Loucy (cell line): Measurements from ENCODE around the gene SORBS1.

Experiments used
- H2AFZ ChIP-seq: fragments of 200-600 bp; sonication (generic); 2 replicates; pipeline ENCODE4 v1.6.0; 2016; ENCODE audit warnings: antibody characterized with exemption, mild to moderate bottlenecking, low read length, moderate library complexity
- H3F3A ChIP-seq: fragments of 200-600 bp; 2 replicates; pipeline ENCODE4 v1.6.0; 2016; ENCODE audit warnings: antibody characterized with exemption, low read depth, mild to moderate bottlenecking
- H3K27me3 ChIP-seq: fragments of 200-600 bp; sonication (generic); 2 replicates; pipeline ENCODE4 v1.6.1; 2014; ENCODE audit warnings: low read length, mild to moderate bottlenecking; ENCODE audit not compliant: insufficient read depth, poor library complexity, severe bottlenecking
- H3K36me3 ChIP-seq: fragments of 200-600 bp; sonication (generic); 2 replicates; pipeline ENCODE4 v1.6.1; 2016; ENCODE audit warnings: low read length; ENCODE audit not compliant: insufficient read depth
- H3K4me1 ChIP-seq: fragments of 200-600 bp; sonication (generic); 2 replicates; pipeline ENCODE4 v1.5.1; 2014; ENCODE audit warnings: low read length, mild to moderate bottlenecking; ENCODE audit not compliant: insufficient read depth, poor library complexity, severe bottlenecking
- H3K4me2 ChIP-seq: fragments of 200-600 bp; sonication (generic); 2 replicates; pipeline ENCODE4 v1.6.0; 2014; ENCODE audit warnings: antibody characterized with exemption, low read length, low read depth, mild to moderate bottlenecking; ENCODE audit not compliant: poor library complexity, severe bottlenecking
- H3K4me3 ChIP-seq: fragments of 200-600 bp; sonication (generic); 2 replicates; pipeline ENCODE4 v1.5.1; 2014; ENCODE audit warnings: low read length, mild to moderate bottlenecking, mixed read lengths; ENCODE audit not compliant: poor library complexity, severe bottlenecking
- H3K79me2 ChIP-seq: fragments of 200-600 bp; sonication (generic); 2 replicates; pipeline ENCODE4 v1.6.1; 2014; ENCODE audit warnings: low read length; ENCODE audit not compliant: insufficient read depth
- H3K9ac ChIP-seq: fragments of 200-600 bp; sonication (generic); 2 replicates; pipeline ENCODE4 v1.6.0; 2014; ENCODE audit warnings: mild to moderate bottlenecking, low read depth, low read length, moderate library complexity; ENCODE audit not compliant: poor library complexity, severe bottlenecking
- H3K9me2 ChIP-seq: fragments of 200-600 bp; sonication (generic); replicated peaks from 2 replicates; pipeline ENCODE4 v1.6.1; 2016; ENCODE audit warnings: low read depth, low read length, mixed read lengths
- H3K9me3 ChIP-seq: fragments of 200-600 bp; sonication (generic); 2 replicates; pipeline ENCODE4 v1.6.1; 2014; ENCODE audit warnings: mild to moderate bottlenecking, antibody characterized with exemption, low read length, low read depth; ENCODE audit not compliant: insufficient read depth
- H4K20me1 ChIP-seq: fragments of 200-600 bp; sonication (generic); 2 replicates; pipeline ENCODE4 v1.6.0; 2014; ENCODE audit warnings: antibody characterized with exemption, low read length, mild to moderate bottlenecking; ENCODE audit not compliant: insufficient read depth, poor library complexity, severe bottlenecking
- CTCF ChIP-seq: fragments of 200-600 bp; sonication (generic); conservative IDR thresholded peaks from 2 replicates; pipeline ENCODE4 v1.5.1; 2014; ENCODE audit warnings: mild to moderate bottlenecking, antibody characterized with exemption, low read length
- EZH2phosphoT487 ChIP-seq: fragments of 200-600 bp; IDR thresholded peaks from 2 replicates; pipeline ENCODE4 v1.6.1; 2018; ENCODE audit warnings: antibody characterized with exemption, mild to moderate bottlenecking, moderate library complexity, borderline replicate concordance

Gene SORBS1

DNA sequence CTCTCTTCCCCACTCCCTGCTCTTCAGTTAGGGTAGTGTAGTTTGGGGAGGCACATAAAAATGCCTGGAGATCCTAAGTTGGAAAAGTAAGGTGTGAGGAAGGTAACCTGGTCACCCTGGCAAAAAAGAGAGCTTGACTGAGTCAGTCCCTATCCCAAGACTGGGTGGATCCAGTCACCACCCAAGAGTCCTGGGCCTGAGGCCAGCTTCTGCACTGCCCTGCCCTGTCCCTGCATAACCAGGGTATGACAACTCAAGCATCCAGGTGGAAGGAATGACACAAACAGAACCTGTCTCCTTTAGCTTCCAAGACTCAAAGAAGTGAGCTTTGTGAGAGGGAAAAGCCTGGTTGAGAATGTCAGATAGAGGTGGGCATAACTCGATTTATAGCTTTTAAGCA, 26.9 kb upstream of the SORBS1 start:
- H4K20me1 ChIP-seq: no peaks in the 10 kb centered on the region

DNA sequence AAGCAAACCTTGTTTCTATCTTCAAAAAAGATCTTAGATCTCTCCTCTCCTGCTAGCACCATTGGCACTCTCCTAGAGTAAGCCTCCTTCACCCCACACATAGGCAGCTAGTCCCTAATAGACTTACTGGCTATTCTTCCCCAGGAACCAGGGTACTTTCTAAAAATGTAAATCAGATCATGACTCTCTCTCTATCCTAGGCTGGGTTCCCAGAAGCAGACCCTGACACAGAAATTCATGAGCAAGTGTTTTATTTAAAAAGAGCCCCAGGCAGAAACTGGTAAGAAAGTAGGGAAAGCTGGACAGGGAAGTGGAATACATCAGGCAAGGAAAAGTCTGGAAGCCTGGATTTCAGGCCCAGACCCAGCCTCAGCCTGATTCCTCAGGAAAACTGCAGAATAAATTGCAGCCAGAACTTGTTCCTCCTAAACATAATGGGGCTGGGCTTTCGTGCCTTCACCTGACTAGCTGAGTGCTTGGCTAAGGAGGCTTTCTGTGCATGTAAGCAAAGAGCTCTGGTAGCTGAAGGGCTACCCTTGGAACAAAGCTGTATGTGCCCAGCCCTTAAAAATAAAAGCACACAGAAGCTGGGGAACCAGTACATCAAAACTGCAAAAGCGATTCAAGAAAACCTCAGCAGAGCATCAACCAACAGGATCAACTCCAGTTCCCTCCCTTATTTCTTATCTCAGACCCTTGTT, 18.8 kb upstream of the SORBS1 start:
- Histone ChIP-seq H3K36me3 (no peaks in the 10 kb centered on the region), H3F3A (no peaks in the 10 kb centered on the region), H2AFZ (no peak overlapping the region), H3K27me3 (no peaks in the 10 kb centered on the region), H3K9me2 (no peaks in the 10 kb centered on the region), H3K9ac (no peak overlapping the region), H3K4me3 (no peak overlapping the region), H3K9me3 (no peaks in the 10 kb centered on the region), H3K79me2 (no peaks in the 10 kb centered on the region), H4K20me1 (no peaks in the 10 kb centered on the region), H3K4me1 (no peaks in the 10 kb centered on the region), H3K4me2 (no peak overlapping the region)
- TF ChIP-seq CTCF: no peak
- TF ChIP-seq EZH2phosphoT487: no peak

More for the DNA sequence above, 26.9 kb upstream of the SORBS1 start:
- Histone ChIP-seq H3K9me2 (no peaks in the 10 kb centered on the region), H2AFZ (no peak overlapping the region), H3K9ac (no peak overlapping the region), H3K4me3 (no peak overlapping the region), H3K4me1 (no peaks in the 10 kb centered on the region), H3K79me2 (no peaks in the 10 kb centered on the region), H3K36me3 (no peaks in the 10 kb centered on the region), H3K9me3 (no peaks in the 10 kb centered on the region), H3K27me3 (no peaks in the 10 kb centered on the region), H3K4me2 (no peak overlapping the region), H3F3A (no peaks in the 10 kb centered on the region)
- TF ChIP-seq CTCF: no peak
- no peak for TF ChIP-seq EZH2phosphoT487

DNA sequence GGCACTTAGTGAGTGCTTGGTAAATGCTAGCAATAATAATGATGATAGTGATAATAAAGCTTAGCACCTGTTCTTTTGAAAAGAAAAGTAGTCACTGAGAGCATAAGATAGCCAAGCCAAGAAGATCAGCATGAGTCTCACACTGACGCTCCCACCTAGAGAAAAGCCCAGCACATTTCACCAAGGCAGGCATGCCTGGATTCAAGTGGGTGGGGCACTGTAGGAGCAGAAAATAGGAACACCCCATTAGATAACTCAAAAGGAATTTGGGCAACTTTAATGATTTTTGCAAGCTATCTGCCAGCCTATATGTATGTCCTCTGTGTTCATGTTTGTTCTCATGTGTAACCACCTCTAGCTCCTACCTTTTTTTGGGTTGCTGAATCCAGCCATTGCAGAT, 18.1 kb upstream of the SORBS1 start:
- H3K9me2 ChIP-seq: no peaks in the 10 kb centered on the region
- no peak overlapping the region for H3K9ac ChIP-seq
- no peaks in the 10 kb centered on the region for H3K79me2 ChIP-seq
- TF ChIP-seq CTCF (no peak), EZH2phosphoT487 (no peak)
- no peaks in the 10 kb centered on the region for H3K27me3 ChIP-seq
- H3K9me3 ChIP-seq: no peaks in the 10 kb centered on the region
- H4K20me1 ChIP-seq: no peaks in the 10 kb centered on the region
- no peaks in the 10 kb centered on the region for H3K4me1 ChIP-seq
- H3K4me2 ChIP-seq: no peak overlapping the region
- H3K4me3 ChIP-seq: no peak overlapping the region
- no peak overlapping the region for H2AFZ ChIP-seq
- H3F3A ChIP-seq: no peaks in the 10 kb centered on the region
- no peaks in the 10 kb centered on the region for H3K36me3 ChIP-seq
